Upper lobe of left lung (tissue), 4 donors: ENCODE results near the gene CDC42BPG.

Experiments
- EP300 ChIP-seq, 4 donors: sonication (generic); formaldehyde crosslinking; IDR thresholded peaks; one replicate each; pipeline ENCODE4 v1.5.1; 2017; ENCODE audit warnings: antibody characterized with exemption in 4 of 4, control low read depth in 2 of 4
- POLR2A ChIP-seq, 4 donors: fragments of 450-650 bp; IDR thresholded peaks; one replicate each; pipeline ENCODE4 v1.5.1; 2016 to 2017; ENCODE audit warnings: antibody characterized with exemption in 4 of 4, mild to moderate bottlenecking in 2 of 4
- POLR2AphosphoS5 ChIP-seq, 2 donors: sonication (generic); formaldehyde crosslinking; IDR thresholded peaks; one replicate each; pipeline ENCODE4 v1.5.1; 2017; ENCODE audit warnings: antibody characterized with exemption in 2 of 2
- TF ChIP-seq, protein P1 (sequence below), 6 experiments: fragments of 450-650 bp in 4 of 6; fragments of 200-600 bp in 2 of 6; sonication (generic) in 2 of 6; IDR thresholded peaks; one replicate each; pipeline ENCODE4 v1.5.1; 2016 to 2019; ENCODE audit warnings: antibody characterized with exemption in 6 of 6

DNA sequence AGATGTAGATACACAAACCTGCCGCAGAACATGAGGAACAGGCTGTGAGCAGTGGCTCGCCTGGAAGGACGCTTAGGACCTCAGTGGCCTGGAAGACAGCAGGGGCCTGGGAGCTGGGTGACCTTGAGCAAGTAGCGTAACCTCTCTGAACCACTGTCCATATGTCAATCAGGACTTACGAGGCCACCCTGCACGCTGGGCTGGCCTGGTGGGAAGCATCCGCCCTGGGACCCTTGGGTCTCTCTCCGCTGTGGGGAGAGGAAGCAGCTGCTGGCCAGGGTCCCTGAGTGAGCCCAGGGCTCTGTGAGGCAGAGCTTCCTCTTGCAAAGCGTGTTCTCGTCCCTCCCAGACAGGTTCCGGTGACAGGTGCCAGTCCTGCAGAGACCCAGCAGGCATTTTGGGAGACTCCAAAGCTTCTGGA is 48.0 kb upstream of the CDC42BPG start:
- TF ChIP-seq, protein P1, sequence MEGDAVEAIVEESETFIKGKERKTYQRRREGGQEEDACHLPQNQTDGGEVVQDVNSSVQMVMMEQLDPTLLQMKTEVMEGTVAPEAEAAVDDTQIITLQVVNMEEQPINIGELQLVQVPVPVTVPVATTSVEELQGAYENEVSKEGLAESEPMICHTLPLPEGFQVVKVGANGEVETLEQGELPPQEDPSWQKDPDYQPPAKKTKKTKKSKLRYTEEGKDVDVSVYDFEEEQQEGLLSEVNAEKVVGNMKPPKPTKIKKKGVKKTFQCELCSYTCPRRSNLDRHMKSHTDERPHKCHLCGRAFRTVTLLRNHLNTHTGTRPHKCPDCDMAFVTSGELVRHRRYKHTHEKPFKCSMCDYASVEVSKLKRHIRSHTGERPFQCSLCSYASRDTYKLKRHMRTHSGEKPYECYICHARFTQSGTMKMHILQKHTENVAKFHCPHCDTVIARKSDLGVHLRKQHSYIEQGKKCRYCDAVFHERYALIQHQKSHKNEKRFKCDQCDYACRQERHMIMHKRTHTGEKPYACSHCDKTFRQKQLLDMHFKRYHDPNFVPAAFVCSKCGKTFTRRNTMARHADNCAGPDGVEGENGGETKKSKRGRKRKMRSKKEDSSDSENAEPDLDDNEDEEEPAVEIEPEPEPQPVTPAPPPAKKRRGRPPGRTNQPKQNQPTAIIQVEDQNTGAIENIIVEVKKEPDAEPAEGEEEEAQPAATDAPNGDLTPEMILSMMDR (IDR thresholded peaks at IDR 0.05), result no peak
- TF ChIP-seq POLR2A (IDR thresholded peaks at IDR 0.05), result no peak
- TF ChIP-seq POLR2AphosphoS5 (IDR thresholded peaks at IDR 0.05), result no peak
- no peak for TF ChIP-seq EP300 (IDR thresholded peaks at IDR 0.05)
